Endothelial cell of umbilical vein (primary cell): Measurements from ENCODE around the gene DDIT3. TPM values are rescaled to one million over a fixed set of nuclear protein-coding genes. Genes with fewer than 3 reads are reported as not detected.

Experiments
- BruUV-seq: library from RNA; stranded (reverse); fragments of 400-500 nt; replicated peaks from 2 replicates; lab custom pipeline; 2021; lab: Mats Ljungman, UMichigan
- CTCF ChIA-PET: fragments of 300-600, 350-600 bp; sonication (Branson Sonifier 250); formaldehyde crosslinking; loops from one replicate; lab custom pipeline; 2021; ENCODE audit warnings: antibody characterized with exemption, inconsistent platforms; lab: Charles Lee
- POLR2A ChIA-PET: fragments of 300-600, 350-600 bp; sonication (Branson Sonifier 250); formaldehyde crosslinking; loops from one replicate; lab custom pipeline; 2021; ENCODE audit warnings: antibody characterized with exemption, inconsistent platforms; lab: Charles Lee
- DNase-seq: peaks from one replicate; pipeline ENCODE4 v3.0.0-alpha.2; 2011; ENCODE audit warnings: low read depth, low spot score
- FAIRE-seq: peaks from 2 replicates; lab custom pipeline; 2011; peaks lifted over from hg19 to GRCh38; lab: Jason Lieb, UNC
- H2AFZ ChIP-seq: 2 replicates; pipeline ENCODE4 v1.6.0; 2012; ENCODE audit warnings: low read depth, low read length, control low read depth, inconsistent platforms
- H3K27ac ChIP-seq: 2 replicates; pipeline ENCODE4 v1.5.1; 2011; ENCODE audit warnings: low read depth, mild to moderate bottlenecking, control low read depth, low read length, moderate library complexity; ENCODE audit not compliant: insufficient read depth
- H3K27me3 ChIP-seq, 2 experiments: 2 replicates each; pipeline versions ENCODE4 v1.6.0 to v1.6.1; 2011; ENCODE audit warnings: low read length in 2 of 2, mixed read lengths in 1 of 2; ENCODE audit not compliant: control insufficient read depth in 2 of 2, insufficient read depth in 2 of 2
- H3K36me3 ChIP-seq, 2 experiments: 2 replicates in 1 of 2; 3 replicates in 1 of 2; pipeline ENCODE4 v1.5.1; 2011; ENCODE audit warnings: low read length in 2 of 2, mild to moderate bottlenecking in 1 of 2, moderate library complexity in 1 of 2; ENCODE audit not compliant: control insufficient read depth in 2 of 2, insufficient read depth in 2 of 2; ENCODE audit errors: extremely low read depth in 1 of 2
- H3K4me1 ChIP-seq: 3 replicates; pipeline ENCODE4 v1.5.1; 2011; ENCODE audit warnings: mild to moderate bottlenecking, low read length; ENCODE audit not compliant: control insufficient read depth, insufficient read depth; ENCODE audit errors: extremely low read depth
- H3K4me2 ChIP-seq: 2 replicates; pipeline ENCODE4 v1.6.1; 2011; ENCODE audit warnings: low read length, control low read depth, mixed read lengths; ENCODE audit not compliant: insufficient read depth
- H3K4me3 ChIP-seq, 3 experiments: fragments of 200-600 bp in 1 of 3; sonication (generic), shearing (Covaris generic) in 1 of 3; replicated peaks in 1 of 3; 2 replicates each; pipeline ENCODE4 v1.5.1; 2011 to 2016; ENCODE audit warnings: control low read depth in 3 of 3, low read length in 3 of 3, mild to moderate bottlenecking in 2 of 3, inconsistent platforms in 1 of 3, low read depth in 1 of 3, moderate library complexity in 1 of 3; ENCODE audit not compliant: insufficient read depth in 1 of 3
- H3K79me2 ChIP-seq: 2 replicates; pipeline ENCODE4 v1.6.0; 2012; ENCODE audit warnings: low read length, inconsistent platforms; ENCODE audit not compliant: control insufficient read depth, insufficient read depth
- H3K9ac ChIP-seq: replicated peaks from 2 replicates; pipeline ENCODE3; 2011; ENCODE audit warnings: low read length, control low read depth; ENCODE audit not compliant: insufficient read depth; ENCODE audit errors: extremely low read depth
- H3K9me1 ChIP-seq: replicated peaks from 3 replicates; pipeline ENCODE4 v1.6.0; 2011; ENCODE audit warnings: mild to moderate bottlenecking, low read length; ENCODE audit not compliant: control insufficient read depth, insufficient read depth; ENCODE audit errors: extremely low read depth
- H3K9me3 ChIP-seq: replicated peaks from 2 replicates; pipeline ENCODE4 v1.5.1; 2012; ENCODE audit warnings: low read length, inconsistent platforms; ENCODE audit not compliant: control insufficient read depth, insufficient read depth
- H4K20me1 ChIP-seq: replicated peaks from 2 replicates; pipeline ENCODE3; 2011; ENCODE audit warnings: mild to moderate bottlenecking, low read length; ENCODE audit not compliant: control insufficient read depth, insufficient read depth; ENCODE audit errors: extremely low read depth
- CTCF ChIP-seq, 2 donors: IDR thresholded peaks; 1 replicate in 1 of 2; 2 replicates in 1 of 2; pipeline ENCODE4 v1.5.1; 2011; ENCODE audit warnings: low read length in 2 of 2, mild to moderate bottlenecking in 2 of 2, moderate library complexity in 2 of 2, control low read depth in 1 of 2, inconsistent platforms in 1 of 2, low read depth in 1 of 2; ENCODE audit not compliant: insufficient read depth in 1 of 2; ENCODE audit errors: extremely low read depth in 1 of 2
- EZH2 ChIP-seq: IDR thresholded peaks from 2 replicates; pipeline ENCODE4 v1.6.1; 2012; ENCODE audit warnings: borderline replicate concordance, low read depth, mild to moderate bottlenecking, moderate library complexity, low read length, inconsistent platforms; ENCODE audit not compliant: severe bottlenecking
- FOS ChIP-seq: IDR thresholded peaks from 2 replicates; pipeline ENCODE4 v1.6.1; 2011; ENCODE audit warnings: mild to moderate bottlenecking, low read length, moderate library complexity, borderline replicate concordance; ENCODE audit not compliant: insufficient read depth
- GATA2 ChIP-seq: IDR thresholded peaks from 2 replicates; pipeline ENCODE4 v1.7.0; 2011; ENCODE audit warnings: low read depth, mild to moderate bottlenecking, moderate library complexity, mixed read lengths, low read length; ENCODE audit not compliant: insufficient read length, insufficient read depth
- JUN ChIP-seq: IDR thresholded peaks from 2 replicates; pipeline ENCODE4 v1.6.1; 2011; ENCODE audit warnings: borderline replicate concordance, low read depth; ENCODE audit not compliant: insufficient read length, insufficient read depth
- MAX ChIP-seq: IDR thresholded peaks from 2 replicates; pipeline ENCODE4 v1.6.1; 2011; ENCODE audit not compliant: insufficient read depth, insufficient read length
- MYC ChIP-seq: IDR thresholded peaks from one replicate; pipeline ENCODE4 v1.6.1; 2011; ENCODE audit warnings: mild to moderate bottlenecking, low read depth, low read length
- POLR2A ChIP-seq: IDR thresholded peaks from 2 replicates; pipeline ENCODE4 v1.6.1; 2012; ENCODE audit warnings: low read depth, mild to moderate bottlenecking, control low read depth, low read length
- POLR2AphosphoS5 ChIP-seq: IDR thresholded peaks from 2 replicates; pipeline ENCODE4 v1.6.1; 2012; ENCODE audit warnings: low read depth, mild to moderate bottlenecking, control low read depth, low read length, moderate library complexity; ENCODE audit not compliant: insufficient read depth
- dilution Hi-C: fragments of 300-500 bp; cut with MboI; formaldehyde crosslinking; loops from one replicate; pipeline ENCODE4 v1.15.0; 2019; ENCODE audit warnings: low sequenced_read_pairs; ENCODE audit not compliant: extremely low pct_ligation_motif_present
- intact Hi-C: fragments of 100-400 bp; cut with micrococcal nuclease; formaldehyde crosslinking; loops from one replicate; pipeline ENCODE4 v1.10.0; 2022
- polyA plus RNA-seq, 4 experiments: library from polyadenylated mRNA; depleted of rRNA in 3 of 4; stranded (reverse) in 3 of 4; unstranded in 1 of 4; fragments of >200 nt; gene quantifications; 2 replicates each; pipeline versions ENCODE4 v1.2.1 to v1.2.3, GENCODE V29; 2011 to 2012; ENCODE audit warnings: missing spikeins in 1 of 4
- total RNA-seq: library from RNA; stranded (reverse); gene quantifications from 2 replicates; pipeline ENCODE4 v1.2.3, GENCODE V29; 2021

Gene DDIT3
- total and polyA plus RNA-seq, 2 donors (not counting 3 experiments of a cell fraction or from before 2014, with no cell fraction given), result 13.7 to 22.0 TPM

GRCh38 chr12:57488402-57489156, 31.7 kb downstream of the DDIT3 start:
- dilution Hi-C loops, result no loop called here
- POLR2A ChIA-PET, result interaction anchor here (0.7 kb wide), 1 partner anchor 15 kb away, joined by 3 read pairs; no protein-coding TSS in a partner anchor
- H3K9me3 ChIP-seq, result no peaks in the 10 kb centered on the region
- peak; percentile 38 for DNase-seq
- intact Hi-C loops, result loop anchor here (1.0 to 5.0 kb wide), 3 partner anchors 29 to 58 kb away; partner anchors contain the start of genes DCTN2, DDIT3, GLI1 and MBD6
- peak overlapping the region; percentile 91 for H3K9ac ChIP-seq
- CTCF ChIA-PET, result interaction anchor here (1.1 kb wide), 2 partner anchors 9 to 13 kb away, joined by 3 read pairs; no protein-coding TSS in a partner anchor
- H3K9me1 ChIP-seq, result no peaks in the 10 kb centered on the region
- FAIRE-seq, result no peak
- TF ChIP-seq EZH2 (no peak), MAX (no peak), GATA2 (no peak), MYC (no peak), POLR2AphosphoS5 (no peak), FOS (no peak), CTCF (IDR thresholded peaks at IDR 0.05; ENCODE audit: extremely low read depth in 1 of 2, insufficient read depth in 1 of 2, low read depth in 1 of 2, low read length in 2 of 2) (no peak), POLR2A (no peak), JUN (no peak)
- no peaks in the 10 kb centered on the region for H4K20me1 ChIP-seq
- H3K27me3 ChIP-seq, result no peaks in the 10 kb centered on the region
- H3K4me3 ChIP-seq, result peak overlapping the region; percentile 60 to 99 (median 94)
- H3K4me2 ChIP-seq, result peak overlapping the region; percentile 87
- peak overlapping the region; percentile 48 for H3K27ac ChIP-seq
- peaks cover 23% of the 10 kb centered on the region for H3K79me2 ChIP-seq
- H3K36me3 ChIP-seq, result peaks cover 10 to 18% of the 10 kb centered on the region in 2 experiments
- H3K4me1 ChIP-seq, result peaks cover 9% of the 10 kb centered on the region
- TSS peak; percentile 40 for BruUV-seq
- H2AFZ ChIP-seq, result peak overlapping the region; percentile 77
